DND-41 (cell line): Measurements from ENCODE around the gene UFC1.

Source experiments
- ATAC-seq: fragments of 200-7000 bp; cut with Tn5 transposase; 3 replicates; pipeline ENCODE4 v1.9.1; 2021; ENCODE audit warnings: low read depth; ENCODE audit not compliant: insufficient read depth
- DNase-seq: peaks from one replicate; pipeline ENCODE4 v3.0.0-alpha.2; 2020
- H2AFZ ChIP-seq: 2 replicates; pipeline ENCODE4 v1.6.0; 2012; ENCODE audit warnings: low read depth, low read length
- H3K27ac ChIP-seq: 2 replicates; pipeline ENCODE4 v1.5.1; 2012; ENCODE audit warnings: low read length, inconsistent platforms
- H3K27me3 ChIP-seq: fragments of 200-600 bp; sonication (generic); 2 replicates; pipeline ENCODE4 v1.6.0; 2012; ENCODE audit warnings: low read length, mild to moderate bottlenecking, inconsistent platforms; ENCODE audit not compliant: insufficient read depth, poor library complexity
- H3K36me3 ChIP-seq: 2 replicates; pipeline ENCODE4 v1.5.1; 2012; ENCODE audit warnings: low read length, inconsistent platforms; ENCODE audit not compliant: insufficient read depth
- H3K4me1 ChIP-seq: 2 replicates; pipeline ENCODE4 v1.5.1; 2012; ENCODE audit warnings: mild to moderate bottlenecking, low read length; ENCODE audit not compliant: insufficient read depth
- H3K4me2 ChIP-seq: 2 replicates; pipeline ENCODE4 v1.6.0; 2012; ENCODE audit warnings: mild to moderate bottlenecking, moderate library complexity, low read length, inconsistent platforms; ENCODE audit not compliant: insufficient read depth
- H3K4me3 ChIP-seq, 2 experiments: fragments of 200-600 bp in 1 of 2; shearing (Covaris generic) in 1 of 2; 2 replicates each; pipeline ENCODE4 v1.5.1; 2012 to 2016; ENCODE audit warnings: inconsistent platforms in 2 of 2, low read length in 2 of 2, mild to moderate bottlenecking in 2 of 2, low read depth in 1 of 2, moderate library complexity in 1 of 2
- H3K79me2 ChIP-seq: 2 replicates; pipeline ENCODE4 v1.6.0; 2012; ENCODE audit warnings: low read length, inconsistent platforms; ENCODE audit not compliant: insufficient read depth
- H3K9ac ChIP-seq: 2 replicates; pipeline ENCODE4 v1.6.0; 2012; ENCODE audit warnings: low read depth, mild to moderate bottlenecking, inconsistent platforms, low read length, moderate library complexity
- H3K9me3 ChIP-seq: 2 replicates; pipeline ENCODE4 v1.5.1; 2012; ENCODE audit warnings: low read length, moderate library complexity, mild to moderate bottlenecking, inconsistent platforms; ENCODE audit not compliant: insufficient read depth, severe bottlenecking
- H4K20me1 ChIP-seq: 2 replicates; pipeline ENCODE4 v1.6.0; 2012; ENCODE audit warnings: low read length; ENCODE audit not compliant: insufficient read depth
- CTCF ChIP-seq: IDR thresholded peaks from 2 replicates; pipeline ENCODE4 v1.5.1; 2012; ENCODE audit warnings: borderline replicate concordance, low read length, moderate library complexity, mild to moderate bottlenecking; ENCODE audit not compliant: poor library complexity, severe bottlenecking; ENCODE audit errors: extremely low read depth
- EZH2 ChIP-seq: IDR thresholded peaks from 3 replicates; pipeline ENCODE4 v1.6.1; 2012; ENCODE audit warnings: borderline replicate concordance, low read depth, mild to moderate bottlenecking, moderate library complexity, low read length, inconsistent platforms; ENCODE audit not compliant: severe bottlenecking

Gene UFC1

DNA sequence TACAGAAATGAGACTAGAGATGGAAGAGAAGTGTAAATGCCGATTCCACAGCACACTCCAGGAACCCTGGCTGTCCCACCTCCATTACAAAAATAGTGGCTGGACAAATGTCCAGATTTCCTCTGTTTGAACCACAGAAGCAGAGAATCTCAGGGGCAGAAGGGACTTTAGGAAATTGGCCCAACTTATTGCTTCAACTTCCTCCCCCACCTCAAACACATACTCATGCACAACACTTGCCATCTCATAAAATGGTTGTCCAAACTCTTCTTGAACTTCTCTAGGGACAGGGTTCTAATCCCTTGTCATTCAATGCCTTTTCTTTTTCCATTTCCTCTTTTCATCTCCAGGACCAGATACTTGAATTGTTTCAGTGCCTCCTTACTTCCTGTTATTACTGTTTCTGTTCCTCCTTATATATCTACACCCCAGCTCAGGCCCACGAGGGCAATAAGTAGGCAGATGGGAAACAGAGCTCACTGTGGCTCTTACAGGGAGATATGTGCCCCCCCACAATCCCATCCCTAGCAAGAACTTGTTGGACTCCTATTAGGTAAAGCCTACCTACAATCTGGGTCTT lies 32.0 kb downstream of the UFC1 start:
- H3K27ac ChIP-seq, result peak overlapping the region; percentile 58
- H2AFZ ChIP-seq, result peak overlapping the region; percentile 16
- no peaks in the 10 kb centered on the region for H3K27me3 ChIP-seq
- H4K20me1 ChIP-seq, result no peaks in the 10 kb centered on the region
- no peaks in the 10 kb centered on the region for H3K36me3 ChIP-seq
- DNase-seq, result no peak
- no peaks in the 10 kb centered on the region for H3K9me3 ChIP-seq
- no peaks in the 10 kb centered on the region for H3K79me2 ChIP-seq
- no peak overlapping the region for H3K4me3 ChIP-seq
- TF ChIP-seq EZH2 (no peak), CTCF (no peak)
- H3K4me1 ChIP-seq, result peaks cover 16% of the 10 kb centered on the region
- ATAC-seq, result no peak
- no peak overlapping the region for H3K9ac ChIP-seq
- peak overlapping the region; percentile 32; the same call in 1 of the 2 replicates for H3K4me2 ChIP-seq

GRCh38 chr1:161187311-161187710 lies 33.5 kb downstream of the UFC1 start:
- H3K79me2 ChIP-seq, result no peaks in the 10 kb centered on the region
- H3K27ac ChIP-seq, result no peak overlapping the region
- no peaks in the 10 kb centered on the region for H3K9me3 ChIP-seq
- no peak overlapping the region for H3K4me3 ChIP-seq
- no peak overlapping the region for H2AFZ ChIP-seq
- no peak overlapping the region for H3K4me2 ChIP-seq
- TF ChIP-seq CTCF (no peak), EZH2 (no peak)
- no peaks in the 10 kb centered on the region for H3K36me3 ChIP-seq
- peaks cover 16% of the 10 kb centered on the region for H3K4me1 ChIP-seq
- H3K9ac ChIP-seq, result no peak overlapping the region
- H4K20me1 ChIP-seq, result no peaks in the 10 kb centered on the region
- no peak for DNase-seq
- no peaks in the 10 kb centered on the region for H3K27me3 ChIP-seq
- no peak for ATAC-seq

DNA sequence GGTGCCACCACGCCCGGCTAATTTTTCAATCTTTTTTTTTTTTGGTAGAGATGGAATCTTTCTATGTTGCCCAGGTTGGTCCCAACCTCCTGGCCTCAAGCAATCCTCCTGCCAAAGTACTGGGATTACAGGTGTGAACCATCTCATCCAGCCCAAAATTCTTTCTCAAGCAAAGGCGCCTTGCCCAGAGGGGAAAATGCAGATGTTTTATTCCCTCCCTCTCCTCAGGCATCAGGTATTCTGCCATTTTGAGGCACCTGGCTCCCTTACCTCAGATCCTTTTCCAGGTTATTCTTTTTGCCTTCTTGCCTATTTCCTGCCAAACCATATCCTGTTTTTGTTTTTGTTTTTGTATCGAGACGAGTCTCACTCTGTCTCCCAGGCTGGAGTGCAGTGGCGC lies 34.6 kb downstream of the UFC1 start:
- Histone ChIP-seq H3K9me3 (no peaks in the 10 kb centered on the region), H4K20me1 (no peaks in the 10 kb centered on the region), H3K36me3 (no peaks in the 10 kb centered on the region), H2AFZ (no peak overlapping the region), H3K4me3 (no peak overlapping the region), H3K27me3 (no peaks in the 10 kb centered on the region), H3K9ac (no peak overlapping the region), H3K79me2 (no peaks in the 10 kb centered on the region), H3K4me1 (peaks cover 19% of the 10 kb centered on the region), H3K27ac (no peak overlapping the region), H3K4me2 (no peak overlapping the region)
- ATAC-seq, result no peak
- TF ChIP-seq CTCF (no peak), EZH2 (no peak)
- no peak for DNase-seq
